Measurements from ENCODE around the gene ZFP36L2.

The ZFP36L2 gene

GRCh38 chr2:43222475-43223309 lies 3.7 kb downstream of the ZFP36L2 start:
- DNase-seq, result no peak
- no peak for ATAC-seq

GRCh38 chr2:43221763-43222474 lies 4.5 kb downstream of the ZFP36L2 start:
- ATAC-seq (no peak), DNase-seq (peak; percentile 77)

- no peak for ATAC-seq
- DNase-seq, result peak; percentile 42
Measured at GRCh38 chr2:43221124-43221762, 5.2 kb downstream of the ZFP36L2 start.

- no peak for DNase-seq
- no peak for ATAC-seq
Measured at GRCh38 chr2:43220760-43221123, 5.7 kb downstream of the ZFP36L2 start.

GRCh38 chr2:43220229-43220751 lies 6.1 kb downstream of the ZFP36L2 start:
- ATAC-seq (peak; percentile 26), DNase-seq (no peak)

GRCh38 chr2:43219383-43220228 lies 6.8 kb downstream of the ZFP36L2 start:
- peak; percentile 56 for ATAC-seq
- peak; percentile 79 for DNase-seq

- ATAC-seq (peak; percentile 11), DNase-seq (peak; percentile 55)
Measured at GRCh38 chr2:43218702-43219382, 7.6 kb downstream of the ZFP36L2 start.

GRCh38 chr2:43218155-43218701 lies 8.2 kb downstream of the ZFP36L2 start:
- DNase-seq, result no peak
- no peak for ATAC-seq

GRCh38 chr2:43217228-43218154 lies 8.9 kb downstream of the ZFP36L2 start:
- ATAC-seq (no peak), DNase-seq (no peak)

- ATAC-seq (no peak), DNase-seq (no peak)
Measured at GRCh38 chr2:43216629-43217028, 9.8 kb downstream of the ZFP36L2 start.

- no peak for ATAC-seq
- DNase-seq, result no peak
Measured at GRCh38 chr2:43215673-43216255, 10.6 kb downstream of the ZFP36L2 start.

- no peak for ATAC-seq
- no peak for DNase-seq
Measured at GRCh38 chr2:43214253-43214652, 12.2 kb downstream of the ZFP36L2 start.

GRCh38 chr2:43212931-43213330 lies 13.5 kb downstream of the ZFP36L2 start:
- ATAC-seq (no peak), DNase-seq (no peak)

GRCh38 chr2:43212216-43212835 lies 14.1 kb downstream of the ZFP36L2 start:
- no peak for ATAC-seq
- no peak for DNase-seq

GRCh38 chr2:43210467-43211303 lies 15.7 kb downstream of the ZFP36L2 start:
- DNase-seq (peak; percentile 54), ATAC-seq (peak; percentile 53)

- ATAC-seq (no peak), DNase-seq (no peak)
Measured at GRCh38 chr2:43210125-43210466, 16.3 kb downstream of the ZFP36L2 start.

- ATAC-seq, result no peak
- DNase-seq, result no peak
Measured at GRCh38 chr2:43209204-43209717, 17.1 kb downstream of the ZFP36L2 start.

Measured in stimulated activated naive CD8-positive, alpha-beta T cell treated with anti-CD3 and anti-CD28 coated beads, Interleukin-15, Interleukin-2, amounts not matched to agents 100 U/mL and 50 U/mL, for 24 hours (primary cell).